Left lobe of liver (tissue), 2 donors: ENCODE measurements around the gene XPC. TPM values are rescaled to one million over a fixed set of nuclear protein-coding genes. Genes with fewer than 3 reads are reported as not detected.

Source experiments
- ATAC-seq: fragments of 200-7000 bp; cut with Tn5 transposase; one replicate; pipeline ENCODE4 v1.9.1; 2020; ENCODE audit warnings: mild to moderate bottlenecking, moderate library complexity
- DNase-seq: peaks from one replicate; pipeline ENCODE4 v3.0.0-alpha.2; 2020; ENCODE audit warnings: low spot score
- total RNA-seq: library from RNA; stranded (reverse); gene quantifications from one replicate; pipeline ENCODE4 v1.2.1, GENCODE V29; 2021
- donor health status: DM: no; HTN: no; CAD: no; lungs with moderate emphysema.
- donor health status: DM: no; HTN: yes; CAD: no.

The XPC gene
- total RNA-seq, 1 donor from 2014 or later, result 18.8 TPM

DNA sequence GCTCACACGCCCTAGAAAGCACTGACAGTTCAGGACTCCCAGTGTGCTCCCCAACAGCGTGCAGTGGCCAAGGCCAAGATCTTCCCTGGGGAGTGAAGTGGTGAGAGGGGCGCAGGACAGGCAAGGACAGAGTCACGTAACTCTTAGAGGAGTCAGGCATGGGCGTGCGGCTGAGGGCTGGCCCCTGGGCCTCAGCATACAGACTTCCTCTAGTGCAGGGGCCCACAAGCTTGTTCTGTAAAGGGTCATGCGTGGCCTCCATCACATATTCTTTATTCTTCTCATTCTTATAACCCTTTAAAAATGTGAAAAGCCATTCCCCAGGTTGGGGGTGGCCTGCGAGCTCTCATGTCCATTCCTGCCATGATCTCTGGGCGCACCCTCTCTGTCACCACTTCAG is 28.3 kb downstream of the XPC start:
- no peak for ATAC-seq
- no peak for DNase-seq

DNA sequence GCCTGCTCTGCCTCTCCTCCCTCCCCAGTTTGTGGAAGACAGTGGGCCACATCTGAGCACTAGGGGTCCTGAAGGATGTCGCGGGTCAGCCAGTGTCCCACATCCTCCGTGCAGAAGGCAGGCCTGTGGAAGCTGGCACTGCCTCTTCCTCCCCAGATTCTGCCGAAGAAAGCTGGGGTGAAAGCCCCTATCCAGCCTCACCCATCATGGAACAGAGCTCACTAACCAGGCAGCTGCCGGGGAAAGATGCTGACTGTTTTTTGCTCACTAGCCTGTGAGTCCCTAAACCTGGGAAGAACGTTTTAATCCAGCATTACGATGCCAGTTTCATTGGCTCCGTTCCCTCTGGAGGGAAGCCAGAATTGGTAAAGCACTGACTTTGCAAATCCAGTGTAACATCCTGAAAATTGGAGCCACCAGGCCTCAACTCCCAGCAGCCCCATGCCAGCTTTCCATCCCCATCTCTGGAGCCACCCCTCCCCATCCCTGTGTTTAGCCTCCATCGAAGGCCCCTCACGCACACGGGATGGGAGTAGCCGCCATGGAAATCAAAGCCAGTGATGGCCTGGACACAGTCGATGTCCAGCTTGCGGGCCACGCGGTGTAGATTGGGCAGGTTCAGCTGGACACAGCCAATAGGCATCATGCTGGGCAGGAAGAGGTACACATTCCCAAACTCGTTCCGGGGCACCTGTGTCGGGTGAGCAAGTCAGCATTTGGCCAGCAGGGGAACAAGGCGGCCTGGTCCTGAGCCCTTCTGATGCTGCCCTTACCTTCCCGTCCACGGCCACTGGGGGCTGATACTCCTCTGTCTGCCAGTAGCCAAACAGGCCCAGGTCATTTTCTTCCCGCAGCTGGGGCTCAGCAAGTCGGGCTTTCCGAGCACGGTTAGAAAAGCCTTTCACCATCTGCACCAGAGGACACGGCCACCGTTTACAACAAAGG is 30.1 kb downstream of the XPC start:
- ATAC-seq (no peak), DNase-seq (no peak)

DNA sequence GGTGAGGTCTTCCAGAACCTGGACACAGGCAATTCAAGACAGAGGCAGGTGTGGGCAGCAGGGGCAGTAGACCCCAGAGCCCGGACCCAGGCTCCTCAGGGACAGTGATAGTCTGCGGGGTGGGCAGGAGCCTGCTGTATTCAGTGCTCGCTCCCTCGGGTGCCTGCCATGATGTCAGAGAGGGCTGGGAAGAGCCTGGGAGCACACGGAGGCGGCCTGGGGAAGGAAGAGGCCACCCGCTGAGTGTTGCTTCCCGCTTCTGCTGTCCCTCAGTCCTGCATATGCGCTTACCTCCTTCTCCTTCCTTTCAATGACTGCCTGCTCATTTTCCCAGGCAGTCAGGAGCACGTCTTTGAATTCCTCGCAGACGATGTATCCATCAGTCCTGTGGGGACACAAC is 30.8 kb downstream of the XPC start:
- DNase-seq (no peak), ATAC-seq (no peak)

- DNase-seq, result no peak
- no peak for ATAC-seq
Measured at GRCh38 chr3:14147066-14147435, 31.4 kb downstream of the XPC start.

GRCh38 chr3:14146381-14147065 is 31.9 kb downstream of the XPC start:
- ATAC-seq (no peak), DNase-seq (no peak)

DNA sequence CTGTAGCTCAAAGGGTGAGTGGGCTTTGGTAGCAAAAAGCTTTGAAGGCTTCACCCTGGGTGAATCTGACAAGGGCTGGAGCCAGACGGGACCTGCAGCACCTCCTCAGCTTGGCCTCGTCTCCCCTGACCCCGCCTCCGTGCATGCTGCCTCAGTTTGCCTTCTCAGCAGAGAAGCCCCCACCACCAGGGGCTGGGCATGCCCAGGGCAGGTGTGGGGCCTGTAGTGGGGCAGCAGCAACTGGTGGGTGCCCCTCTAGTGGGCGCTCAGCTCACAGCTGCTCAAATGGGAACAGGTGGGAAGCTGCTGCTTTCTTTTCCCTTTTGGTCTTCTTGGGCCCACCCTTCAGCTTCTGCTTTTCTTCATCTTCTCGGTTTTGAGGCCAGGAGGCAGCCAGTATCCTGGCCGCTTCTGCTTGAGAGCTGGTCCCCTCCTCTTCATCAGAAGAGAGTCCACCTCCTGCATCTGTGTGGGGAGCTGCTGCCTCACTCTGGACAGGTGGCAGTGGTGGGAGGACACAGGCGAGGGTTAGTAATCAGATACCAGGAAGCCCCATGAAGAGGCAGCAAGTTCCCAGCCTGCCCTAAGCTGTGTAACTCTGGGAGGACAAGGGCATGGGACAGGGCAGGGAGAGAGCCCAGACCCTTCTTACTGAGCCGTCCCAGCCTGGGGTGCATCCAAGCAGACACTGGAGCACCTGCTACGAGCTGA is 32.6 kb downstream of the XPC start:
- no peak for DNase-seq

GRCh38 chr3:14145236-14145635 is 33.2 kb downstream of the XPC start:
- no peak for ATAC-seq
- no peak for DNase-seq

More for the DNA sequence above, 32.6 kb downstream of the XPC start:
- no peak for ATAC-seq

DNA sequence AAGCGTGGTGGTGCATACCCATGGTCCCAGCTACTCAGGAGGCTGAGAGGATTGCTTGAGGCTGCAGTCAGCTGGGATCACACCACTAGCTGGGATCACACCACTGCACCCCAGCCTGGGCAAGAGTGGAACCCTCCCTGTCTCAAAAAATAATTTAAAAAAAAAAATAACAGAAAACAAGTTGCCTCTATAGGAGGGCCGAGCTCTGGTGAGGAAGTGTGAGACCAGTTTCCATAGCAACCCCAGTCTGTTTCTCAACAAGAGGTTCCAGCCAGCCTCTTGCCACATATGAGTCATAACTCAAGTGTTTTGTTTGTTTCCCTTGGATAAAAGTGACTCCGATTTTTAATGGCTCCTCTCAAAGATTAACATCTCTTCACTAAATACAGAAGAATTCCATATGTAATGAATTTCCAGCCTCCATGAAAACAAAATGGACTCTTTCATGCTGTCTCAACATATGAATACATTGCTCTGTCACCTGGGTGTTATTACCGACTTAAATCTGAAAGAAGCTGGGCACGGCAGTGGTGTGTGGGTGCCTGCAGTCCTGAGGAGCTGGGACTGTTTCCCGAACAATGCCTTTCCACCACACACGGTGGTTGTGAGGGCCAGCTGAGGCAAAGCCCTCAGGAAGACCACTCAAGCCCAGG is 33.9 kb downstream of the XPC start:
- DNase-seq (peak; percentile 68), ATAC-seq (peak; percentile 54)

DNA sequence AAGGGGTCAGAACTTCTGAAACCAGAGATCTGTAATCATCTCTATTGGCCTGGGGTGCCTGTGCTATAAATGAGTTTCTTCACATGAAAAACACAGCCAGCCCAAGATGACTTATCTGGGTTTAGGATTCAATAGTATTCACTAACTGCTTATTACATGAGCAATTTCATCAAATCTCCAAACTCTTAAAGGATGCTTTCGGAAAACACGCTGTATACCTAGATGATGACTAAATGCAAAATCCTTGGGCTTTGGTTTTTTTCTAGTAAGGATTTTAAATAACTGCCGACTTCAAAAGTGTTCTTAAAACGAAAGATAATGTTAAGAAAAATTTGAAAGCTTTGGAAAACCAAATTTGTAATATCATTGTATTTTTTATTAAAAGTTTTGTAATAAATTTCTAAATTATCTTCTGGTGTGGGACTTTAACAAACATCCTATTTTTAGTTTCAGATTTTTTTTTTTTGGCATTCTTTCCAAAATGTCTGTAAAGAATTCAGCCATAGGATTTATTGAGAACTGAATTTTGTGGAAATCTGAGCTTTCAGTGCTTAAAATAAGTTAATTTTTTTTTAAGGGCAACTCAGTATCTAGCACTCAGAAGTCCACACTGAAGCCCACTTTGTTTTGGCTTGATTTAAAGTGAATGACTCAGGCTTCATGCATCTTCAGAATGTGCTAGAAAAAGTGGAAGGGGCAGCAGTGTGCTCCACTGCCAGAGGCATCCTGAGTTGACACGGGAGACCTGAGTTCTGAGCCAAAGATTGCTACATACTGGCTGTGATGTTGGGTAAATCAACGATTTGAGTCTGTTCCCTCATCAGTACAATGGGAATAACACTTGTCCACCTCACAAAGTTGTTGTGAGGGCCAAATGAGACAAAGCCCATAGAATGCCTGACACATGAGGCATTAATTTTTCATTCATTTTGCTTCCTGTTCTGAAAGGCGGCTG is 34.9 kb downstream of the XPC start:
- ATAC-seq, result peak; percentile 61

DNA sequence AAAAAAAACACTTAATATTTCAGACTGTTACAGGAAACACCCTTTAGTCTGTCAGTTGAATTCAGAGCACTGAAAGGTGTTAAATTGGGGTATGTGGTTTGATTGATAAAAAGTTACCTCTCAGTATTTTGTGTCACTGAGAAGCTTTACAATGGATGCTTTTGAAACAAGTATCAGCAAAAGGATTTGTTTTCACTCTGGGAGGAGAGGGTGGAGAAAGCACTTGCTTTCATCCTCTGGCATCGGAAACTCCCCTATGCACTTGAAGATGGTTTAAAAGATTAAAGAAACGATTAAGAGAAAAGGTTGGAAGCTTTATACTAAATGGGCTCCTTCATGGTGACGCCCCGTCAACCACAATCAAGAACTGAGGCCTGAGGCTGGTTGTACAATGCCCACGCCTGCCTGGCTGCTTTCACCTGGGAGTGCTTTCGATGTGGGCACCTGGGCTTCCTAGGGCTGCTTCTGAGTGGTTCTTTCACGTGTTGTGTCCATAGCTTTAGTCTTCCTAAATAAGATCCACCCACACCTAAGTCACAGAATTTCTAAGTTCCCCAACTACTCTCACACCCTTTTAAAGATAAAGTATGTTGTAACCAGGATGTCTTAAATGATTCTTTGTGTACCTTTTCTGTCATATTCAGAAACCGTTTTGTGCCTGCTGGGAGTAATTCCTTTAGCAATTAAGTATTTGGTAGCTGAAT is 35.7 kb downstream of the XPC start:
- peak; percentile 41 for DNase-seq
- no peak for ATAC-seq

More for the DNA sequence above, 34.9 kb downstream of the XPC start:
- DNase-seq, result peak; percentile 62

DNA sequence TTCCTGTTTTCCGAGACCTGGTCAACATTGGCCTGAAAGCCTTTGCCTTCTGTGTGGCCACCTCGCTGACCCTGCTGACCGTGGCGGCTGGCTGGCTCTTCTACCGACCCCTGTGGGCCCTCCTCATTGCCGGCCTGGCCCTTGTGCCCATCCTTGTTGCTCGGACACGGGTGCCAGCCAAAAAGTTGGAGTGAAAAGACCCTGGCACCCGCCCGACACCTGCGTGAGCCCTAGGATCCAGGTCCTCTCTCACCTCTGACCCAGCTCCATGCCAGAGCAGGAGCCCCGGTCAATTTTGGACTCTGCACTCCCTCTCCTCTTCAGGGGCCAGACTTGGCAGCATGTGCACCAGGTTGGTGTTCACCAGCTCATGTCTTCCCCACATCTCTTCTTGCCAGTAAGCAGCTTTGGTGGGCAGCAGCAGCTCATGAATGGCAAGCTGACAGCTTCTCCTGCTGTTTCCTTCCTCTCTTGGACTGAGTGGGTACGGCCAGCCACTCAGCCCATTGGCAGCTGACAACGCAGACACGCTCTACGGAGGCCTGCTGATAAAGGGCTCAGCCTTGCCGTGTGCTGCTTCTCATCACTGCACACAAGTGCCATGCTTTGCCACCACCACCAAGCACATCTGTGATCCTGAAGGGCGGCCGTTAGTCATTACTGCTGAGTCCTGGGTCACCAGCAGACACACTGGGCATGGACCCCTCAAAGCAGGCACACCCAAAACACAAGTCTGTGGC is 36.6 kb downstream of the XPC start:
- ATAC-seq (peak; percentile 32), DNase-seq (peak; percentile 63)

DNA sequence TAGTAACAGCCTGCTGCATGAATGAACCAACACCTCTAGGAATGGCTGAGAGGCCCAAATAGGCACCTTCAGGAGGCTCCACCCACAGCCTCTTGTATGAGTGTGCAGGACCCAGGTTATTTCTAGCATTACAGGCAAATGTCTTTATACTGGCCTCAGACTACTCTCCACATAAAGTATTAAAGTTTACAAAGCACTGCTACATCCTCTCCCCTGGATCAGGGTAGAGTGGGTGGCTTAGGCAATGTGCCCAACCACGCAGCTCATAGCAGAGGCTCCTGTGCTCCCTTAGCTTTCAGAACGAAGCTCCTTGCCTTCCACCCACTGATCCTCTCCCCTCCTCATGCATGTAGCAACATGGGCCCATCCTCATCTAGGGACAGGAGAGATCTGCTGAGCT is 37.3 kb downstream of the XPC start:
- DNase-seq, result no peak
- no peak for ATAC-seq

GRCh38 chr3:14140668-14141067 is 37.7 kb downstream of the XPC start:
- ATAC-seq, result no peak
- DNase-seq, result no peak

DNA sequence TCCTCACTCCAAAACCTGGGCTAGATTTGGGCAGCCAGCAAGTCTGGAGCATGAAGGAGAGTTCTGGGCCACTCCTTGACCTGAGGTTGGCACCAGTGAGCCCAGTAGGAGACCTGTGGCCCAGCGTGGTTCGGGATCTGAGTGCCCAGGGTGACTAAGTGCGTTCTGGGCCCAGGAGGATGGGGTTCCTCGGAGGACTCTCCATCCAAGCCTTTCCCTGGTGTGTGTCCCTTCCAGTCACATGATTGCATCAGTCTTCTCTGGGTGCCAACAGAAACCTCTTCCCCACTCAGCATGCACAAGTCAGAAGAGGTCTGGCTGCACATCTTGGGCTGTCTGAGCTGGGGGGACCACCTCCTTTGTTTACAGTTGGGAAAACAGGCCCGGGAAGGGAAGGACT is 38.6 kb downstream of the XPC start:
- no peak for ATAC-seq
- no peak for DNase-seq

DNA sequence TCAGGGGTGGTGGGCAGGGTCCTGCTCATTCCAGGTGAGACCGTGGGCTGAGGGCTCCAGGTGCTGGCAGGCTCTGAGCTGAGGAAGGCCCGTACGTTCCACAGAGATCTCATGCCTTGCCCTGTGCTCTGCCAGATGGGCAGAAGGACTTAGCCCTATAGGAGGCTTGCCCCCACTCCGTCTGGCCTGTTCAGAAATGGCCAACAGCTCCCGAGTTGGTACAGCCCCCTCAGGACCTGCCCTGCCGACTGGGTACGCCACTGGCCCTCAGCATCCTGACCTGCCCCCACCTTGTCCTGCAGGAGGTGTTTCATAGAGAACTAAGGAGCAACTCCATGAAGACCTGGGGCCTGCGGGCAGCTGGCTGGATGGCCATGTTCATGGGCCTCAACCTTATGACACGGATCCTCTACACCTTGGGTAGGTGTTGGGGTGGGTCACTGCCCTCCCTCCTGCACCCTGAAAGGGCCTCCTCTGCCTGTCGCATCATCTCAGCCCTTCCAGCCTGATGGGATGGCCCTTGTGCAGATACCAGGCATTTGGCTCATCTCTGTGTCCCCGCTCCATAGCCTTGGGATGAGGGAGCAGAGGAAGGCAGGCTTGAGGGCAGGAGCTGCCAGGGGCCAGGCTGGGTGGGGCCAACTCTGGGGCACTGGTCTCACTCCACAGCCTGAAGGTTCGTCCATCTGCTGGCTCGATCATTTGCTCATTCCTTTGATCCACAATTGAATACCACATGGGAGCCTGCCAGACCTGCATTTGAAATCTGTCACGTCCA is 39.3 kb downstream of the XPC start:
- DNase-seq (no peak), ATAC-seq (no peak)

GRCh38 chr3:14138109-14138877 is 40.1 kb downstream of the XPC start:
- DNase-seq, result peak; percentile 91
- ATAC-seq, result peak; percentile 85

DNA sequence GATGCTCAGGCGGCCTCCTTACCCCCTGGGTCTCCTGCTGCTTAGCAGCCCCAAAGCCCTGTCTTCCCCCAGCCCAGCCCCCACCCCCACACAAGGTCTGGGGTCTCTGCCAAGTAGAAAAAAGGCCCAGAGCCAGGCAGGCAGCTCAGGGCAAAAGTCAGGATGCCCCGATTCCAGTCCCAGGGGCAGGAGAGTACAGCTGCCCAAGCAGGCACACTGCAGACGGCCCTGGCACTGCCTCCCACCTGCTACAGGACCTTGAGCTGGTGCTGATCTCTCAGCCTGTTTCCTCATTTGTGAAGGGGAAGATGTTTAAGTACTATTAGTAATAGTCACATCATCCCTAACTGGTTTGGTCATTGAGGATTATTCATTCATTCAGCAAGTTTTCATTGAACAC is 41.0 kb downstream of the XPC start:
- ATAC-seq, result peak; percentile 72
- peak; percentile 80 for DNase-seq
